Endothelial cell of umbilical vein (primary cell): ENCODE measurements around the gene HOOK2. TPM values are rescaled to one million over a fixed set of nuclear protein-coding genes. Genes with fewer than 3 reads are reported as not detected.

Experiments used
- BruUV-seq: library from RNA; stranded (reverse); fragments of 400-500 nt; replicated peaks from 2 replicates; lab custom pipeline; 2021; lab: Mats Ljungman, UMichigan
- CTCF ChIA-PET: fragments of 300-600, 350-600 bp; sonication (Branson Sonifier 250); formaldehyde crosslinking; loops from one replicate; lab custom pipeline; 2021; ENCODE audit warnings: antibody characterized with exemption, inconsistent platforms; lab: Charles Lee
- POLR2A ChIA-PET: fragments of 300-600, 350-600 bp; sonication (Branson Sonifier 250); formaldehyde crosslinking; loops from one replicate; lab custom pipeline; 2021; ENCODE audit warnings: antibody characterized with exemption, inconsistent platforms; lab: Charles Lee
- DNase-seq: peaks from one replicate; pipeline ENCODE4 v3.0.0-alpha.2; 2011; ENCODE audit warnings: low read depth, low spot score
- FAIRE-seq: peaks from 2 replicates; lab custom pipeline; 2011; peaks lifted over from hg19 to GRCh38; lab: Jason Lieb, UNC
- H2AFZ ChIP-seq: 2 replicates; pipeline ENCODE4 v1.6.0; 2012; ENCODE audit warnings: low read depth, low read length, control low read depth, inconsistent platforms
- H3K27ac ChIP-seq: 2 replicates; pipeline ENCODE4 v1.5.1; 2011; ENCODE audit warnings: low read depth, mild to moderate bottlenecking, control low read depth, low read length, moderate library complexity; ENCODE audit not compliant: insufficient read depth
- H3K27me3 ChIP-seq, 2 experiments: 2 replicates each; pipeline versions ENCODE4 v1.6.0 to v1.6.1; 2011; ENCODE audit warnings: low read length in 2 of 2, mixed read lengths in 1 of 2; ENCODE audit not compliant: control insufficient read depth in 2 of 2, insufficient read depth in 2 of 2
- H3K36me3 ChIP-seq, 2 experiments: 2 replicates in 1 of 2; 3 replicates in 1 of 2; pipeline ENCODE4 v1.5.1; 2011; ENCODE audit warnings: low read length in 2 of 2, mild to moderate bottlenecking in 1 of 2, moderate library complexity in 1 of 2; ENCODE audit not compliant: control insufficient read depth in 2 of 2, insufficient read depth in 2 of 2; ENCODE audit errors: extremely low read depth in 1 of 2
- H3K4me1 ChIP-seq: 3 replicates; pipeline ENCODE4 v1.5.1; 2011; ENCODE audit warnings: mild to moderate bottlenecking, low read length; ENCODE audit not compliant: control insufficient read depth, insufficient read depth; ENCODE audit errors: extremely low read depth
- H3K4me2 ChIP-seq: 2 replicates; pipeline ENCODE4 v1.6.1; 2011; ENCODE audit warnings: low read length, control low read depth, mixed read lengths; ENCODE audit not compliant: insufficient read depth
- H3K4me3 ChIP-seq, 3 experiments: fragments of 200-600 bp in 1 of 3; sonication (generic), shearing (Covaris generic) in 1 of 3; replicated peaks in 1 of 3; 2 replicates each; pipeline ENCODE4 v1.5.1; 2011 to 2016; ENCODE audit warnings: control low read depth in 3 of 3, low read length in 3 of 3, mild to moderate bottlenecking in 2 of 3, inconsistent platforms in 1 of 3, low read depth in 1 of 3, moderate library complexity in 1 of 3; ENCODE audit not compliant: insufficient read depth in 1 of 3
- H3K79me2 ChIP-seq: 2 replicates; pipeline ENCODE4 v1.6.0; 2012; ENCODE audit warnings: low read length, inconsistent platforms; ENCODE audit not compliant: control insufficient read depth, insufficient read depth
- H3K9ac ChIP-seq: replicated peaks from 2 replicates; pipeline ENCODE3; 2011; ENCODE audit warnings: low read length, control low read depth; ENCODE audit not compliant: insufficient read depth; ENCODE audit errors: extremely low read depth
- H3K9me1 ChIP-seq: replicated peaks from 3 replicates; pipeline ENCODE4 v1.6.0; 2011; ENCODE audit warnings: mild to moderate bottlenecking, low read length; ENCODE audit not compliant: control insufficient read depth, insufficient read depth; ENCODE audit errors: extremely low read depth
- H3K9me3 ChIP-seq: replicated peaks from 2 replicates; pipeline ENCODE4 v1.5.1; 2012; ENCODE audit warnings: low read length, inconsistent platforms; ENCODE audit not compliant: control insufficient read depth, insufficient read depth
- H4K20me1 ChIP-seq: replicated peaks from 2 replicates; pipeline ENCODE3; 2011; ENCODE audit warnings: mild to moderate bottlenecking, low read length; ENCODE audit not compliant: control insufficient read depth, insufficient read depth; ENCODE audit errors: extremely low read depth
- CTCF ChIP-seq, 2 donors: IDR thresholded peaks; 1 replicate in 1 of 2; 2 replicates in 1 of 2; pipeline ENCODE4 v1.5.1; 2011; ENCODE audit warnings: low read length in 2 of 2, mild to moderate bottlenecking in 2 of 2, moderate library complexity in 2 of 2, control low read depth in 1 of 2, inconsistent platforms in 1 of 2, low read depth in 1 of 2; ENCODE audit not compliant: insufficient read depth in 1 of 2; ENCODE audit errors: extremely low read depth in 1 of 2
- EZH2 ChIP-seq: IDR thresholded peaks from 2 replicates; pipeline ENCODE4 v1.6.1; 2012; ENCODE audit warnings: borderline replicate concordance, low read depth, mild to moderate bottlenecking, moderate library complexity, low read length, inconsistent platforms; ENCODE audit not compliant: severe bottlenecking
- FOS ChIP-seq: IDR thresholded peaks from 2 replicates; pipeline ENCODE4 v1.6.1; 2011; ENCODE audit warnings: mild to moderate bottlenecking, low read length, moderate library complexity, borderline replicate concordance; ENCODE audit not compliant: insufficient read depth
- MAX ChIP-seq: IDR thresholded peaks from 2 replicates; pipeline ENCODE4 v1.6.1; 2011; ENCODE audit not compliant: insufficient read depth, insufficient read length
- MYC ChIP-seq: IDR thresholded peaks from one replicate; pipeline ENCODE4 v1.6.1; 2011; ENCODE audit warnings: mild to moderate bottlenecking, low read depth, low read length
- POLR2AphosphoS5 ChIP-seq: IDR thresholded peaks from 2 replicates; pipeline ENCODE4 v1.6.1; 2012; ENCODE audit warnings: low read depth, mild to moderate bottlenecking, control low read depth, low read length, moderate library complexity; ENCODE audit not compliant: insufficient read depth
- dilution Hi-C: fragments of 300-500 bp; cut with MboI; formaldehyde crosslinking; loops from one replicate; pipeline ENCODE4 v1.15.0; 2019; ENCODE audit warnings: low sequenced_read_pairs; ENCODE audit not compliant: extremely low pct_ligation_motif_present
- intact Hi-C: fragments of 100-400 bp; cut with micrococcal nuclease; formaldehyde crosslinking; loops from one replicate; pipeline ENCODE4 v1.10.0; 2022
- polyA plus RNA-seq, 4 experiments: library from polyadenylated mRNA; depleted of rRNA in 3 of 4; stranded (reverse) in 3 of 4; unstranded in 1 of 4; fragments of >200 nt; gene quantifications; 2 replicates each; pipeline versions ENCODE4 v1.2.1 to v1.2.3, GENCODE V29; 2011 to 2012; ENCODE audit warnings: missing spikeins in 1 of 4
- total RNA-seq: library from RNA; stranded (reverse); gene quantifications from 2 replicates; pipeline ENCODE4 v1.2.3, GENCODE V29; 2021

The HOOK2 gene
- total and polyA plus RNA-seq, 2 donors (not counting 3 experiments of a cell fraction or from before 2014, with no cell fraction given), result 8.0 to 17.3 TPM

- Histone ChIP-seq H2AFZ (no peak overlapping the region), H4K20me1 (no peaks in the 10 kb centered on the region), H3K27me3 (no peaks in the 10 kb centered on the region), H3K4me1 (peaks cover 23% of the 10 kb centered on the region), H3K79me2 (peaks cover 15% of the 10 kb centered on the region), H3K9me1 (no peaks in the 10 kb centered on the region), H3K27ac (no peak overlapping the region), H3K4me2 (no peak overlapping the region), H3K9me3 (no peaks in the 10 kb centered on the region), H3K4me3 (no peak overlapping the region), H3K9ac (no peak overlapping the region), H3K36me3 (peaks cover 0 to 9% of the 10 kb centered on the region in 2 experiments)
- intact Hi-C loops (no loop called here), dilution Hi-C loops (no loop called here)
- POLR2A ChIA-PET, result interaction anchor here (0.7 to 1.1 kb wide), 2 partner anchors 19 to 63 kb away, joined by 3 to 7 read pairs; no protein-coding TSS in a partner anchor
- no peak for TF ChIP-seq MAX
- TF ChIP-seq CTCF (IDR thresholded peaks at IDR 0.05; ENCODE audit: extremely low read depth in 1 of 2, insufficient read depth in 1 of 2, low read depth in 1 of 2, low read length in 2 of 2), result no peak
- TF ChIP-seq POLR2AphosphoS5, result no peak
- no peak for TF ChIP-seq MYC
- no peak for TF ChIP-seq EZH2
- TF ChIP-seq FOS, result no peak
- CTCF ChIA-PET, result interaction anchor here (1.5 to 13.8 kb wide), 5 partner anchors 12 to 52 kb away, joined by 14 to 524 read pairs (median 30); partner anchors contain the start of gene HOOK2
- peak; percentile 26 for FAIRE-seq
- BruUV-seq, result no TSS peak
- no peak for DNase-seq
Observed at GRCh38 chr19:12794971-12795381, 19.6 kb upstream of the HOOK2 start.
